HepG2 (cell line): ENCODE data around the gene C14orf93. TPM values are rescaled to one million over a fixed set of nuclear protein-coding genes. Genes with fewer than 3 reads are reported as not detected.

Experiments used
- ARNT ChIP-seq: fragments of 450-650 bp; IDR thresholded peaks from 2 replicates; pipeline ENCODE4 v1.6.1; 2017
- ATF7-NPFF ChIP-seq: sonication (generic); formaldehyde crosslinking; IDR thresholded peaks from 2 replicates; pipeline ENCODE4 v1.8.1; 2023; ENCODE audit warnings: mild to moderate bottlenecking, low read depth, missing genetic modification reagents, moderate library complexity
- DMAP1 ChIP-seq: IDR thresholded peaks from 2 replicates; pipeline ENCODE4 v1.6.1; 2016
- LRRFIP1 ChIP-seq: sonication (generic); formaldehyde crosslinking; conservative IDR thresholded peaks from 2 replicates; pipeline ENCODE4 v1.4.0; 2020; ENCODE audit warnings: missing genetic modification reagents
- MTA1 ChIP-seq: sonication (generic); formaldehyde crosslinking; IDR thresholded peaks from 2 replicates; pipeline ENCODE4 v1.4.0; 2020; ENCODE audit warnings: missing genetic modification reagents, mild to moderate bottlenecking, borderline replicate concordance
- SKIL ChIP-seq: sonication (generic); formaldehyde crosslinking; IDR thresholded peaks from 2 replicates; pipeline ENCODE4 v1.8.0; 2022; ENCODE audit warnings: missing genetic modification reagents, mild to moderate bottlenecking, moderate library complexity, borderline replicate concordance
- SNAPC2 ChIP-seq: sonication (generic); formaldehyde crosslinking; IDR thresholded peaks from 2 replicates; pipeline ENCODE4 v1.8.1; 2022; ENCODE audit warnings: mild to moderate bottlenecking, missing genetic modification reagents
- TCF12 ChIP-seq, 2 experiments: fragments of 450-650 bp in 1 of 2; sonication (generic) in 1 of 2; formaldehyde crosslinking in 1 of 2; IDR thresholded peaks; 2 replicates each; pipeline versions ENCODE4 v1.6.1 to v1.8.0; 2017 to 2022; ENCODE audit warnings: antibody characterized with exemption in 1 of 2, mild to moderate bottlenecking in 1 of 2, missing genetic modification reagents in 1 of 2, moderate library complexity in 1 of 2
- YEATS4 ChIP-seq: sonication (generic); formaldehyde crosslinking; IDR thresholded peaks from 2 replicates; pipeline ENCODE4 v1.4.0; 2020; ENCODE audit warnings: missing genetic modification reagents, borderline replicate concordance
- ZBTB3 ChIP-seq: sonication (generic); formaldehyde crosslinking; IDR thresholded peaks from 2 replicates; pipeline ENCODE4 v1.4.0; 2020; ENCODE audit warnings: low read depth, mild to moderate bottlenecking, moderate library complexity, missing genetic modification reagents, borderline replicate concordance
- ZBTB33 ChIP-seq: sonication (generic); formaldehyde crosslinking; IDR thresholded peaks from 2 replicates; pipeline ENCODE4 v1.4.0; 2020; ENCODE audit warnings: missing genetic modification reagents
- ZFP90 ChIP-seq: sonication (generic); formaldehyde crosslinking; IDR thresholded peaks from 2 replicates; pipeline ENCODE4 v1.8.0; 2022; ENCODE audit warnings: missing genetic modification reagents, mild to moderate bottlenecking, inconsistent platforms, borderline replicate concordance
- ZNF552 ChIP-seq: sonication (generic); formaldehyde crosslinking; IDR thresholded peaks from 2 replicates; pipeline ENCODE4 v1.9.0; 2022; ENCODE audit warnings: missing genetic modification reagents, mild to moderate bottlenecking, borderline replicate concordance
- ZNF605 ChIP-seq: sonication (generic); formaldehyde crosslinking; IDR thresholded peaks from 2 replicates; pipeline ENCODE4 v1.8.0; 2022; ENCODE audit warnings: mild to moderate bottlenecking, missing genetic modification reagents
- ZNF792 ChIP-seq: IDR thresholded peaks from 2 replicates; pipeline ENCODE4 v1.6.1; 2016
- ZNF891 ChIP-seq: sonication (generic); formaldehyde crosslinking; IDR thresholded peaks from 2 replicates; pipeline ENCODE4 v1.5.0; 2020; ENCODE audit warnings: mild to moderate bottlenecking, missing genetic modification reagents
- polyA plus RNA-seq, 8 experiments: library from polyadenylated mRNA; depleted of rRNA in 3 of 8; stranded (reverse) in 7 of 8; unstranded in 1 of 8; fragments of >200 nt; fragmentation: Illumina TruSeq in 4 of 8; extraction: Trizol in 4 of 8; gene quantifications; 2 replicates each; pipeline versions ENCODE4 v1.2.1 to v1.2.3, GENCODE V29; 2011 to 2016; ENCODE audit warnings: low read depth in 4 of 8, missing spikeins in 1 of 8, mixed read lengths in 1 of 8; ENCODE audit not compliant: insufficient read depth in 1 of 8
- total RNA-seq, 5 experiments: library from RNA; depleted of rRNA; stranded (reverse); fragments of >200 nt; fragmentation: Illumina TruSeq; extraction: Trizol; gene quantifications; 2 replicates each; pipeline ENCODE4 v1.2.3, GENCODE V29; 2016; ENCODE audit warnings: low read depth in 1 of 5
- TF ChIP-seq, protein P1 (sequence below): sonication (generic); formaldehyde crosslinking; IDR thresholded peaks from 2 replicates; pipeline ENCODE4 v1.9.0; 2021; ENCODE audit warnings: missing genetic modification reagents, mild to moderate bottlenecking, borderline replicate concordance
- TF ChIP-seq, protein P2 (sequence below): sonication (generic); formaldehyde crosslinking; IDR thresholded peaks from 2 replicates; pipeline ENCODE4 v1.4.0; 2020; ENCODE audit warnings: missing genetic modification reagents

Gene C14orf93
- total and polyA plus RNA-seq, 2 of the 13 experiments (the other 11 are each of a cell fraction or from before 2014, with no cell fraction given) = 11.4 to 22.5 TPM

GRCh38 chr14:22973217-22974032 lies 36.5 kb downstream of the C14orf93 start (continued):
- TF ChIP-seq ATF7-NPFF (CRISPR knock-in tag) = no peak
- TF ChIP-seq ZNF891 (CRISPR knock-in tag) = no peak
- TF ChIP-seq, protein P1, sequence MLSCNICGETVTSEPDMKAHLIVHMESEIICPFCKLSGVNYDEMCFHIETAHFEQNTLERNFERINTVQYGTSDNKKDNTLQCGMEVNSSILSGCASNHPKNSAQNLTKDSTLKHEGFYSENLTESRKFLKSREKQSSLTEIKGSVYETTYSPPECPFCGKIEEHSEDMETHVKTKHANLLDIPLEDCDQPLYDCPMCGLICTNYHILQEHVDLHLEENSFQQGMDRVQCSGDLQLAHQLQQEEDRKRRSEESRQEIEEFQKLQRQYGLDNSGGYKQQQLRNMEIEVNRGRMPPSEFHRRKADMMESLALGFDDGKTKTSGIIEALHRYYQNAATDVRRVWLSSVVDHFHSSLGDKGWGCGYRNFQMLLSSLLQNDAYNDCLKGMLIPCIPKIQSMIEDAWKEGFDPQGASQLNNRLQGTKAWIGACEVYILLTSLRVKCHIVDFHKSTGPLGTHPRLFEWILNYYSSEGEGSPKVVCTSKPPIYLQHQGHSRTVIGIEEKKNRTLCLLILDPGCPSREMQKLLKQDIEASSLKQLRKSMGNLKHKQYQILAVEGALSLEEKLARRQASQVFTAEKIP = no peak
- no peak for TF ChIP-seq MTA1 (CRISPR knock-in tag)
- TF ChIP-seq ZNF792 (CRISPR knock-in tag) = 0 out of 2 replicates have a peak, but pooled peaks have one; percentile 53
- no peak for TF ChIP-seq ARNT
- no peak for TF ChIP-seq ZFP90 (CRISPR knock-in tag)
- TF ChIP-seq LRRFIP1 (CRISPR knock-in tag) = 0 out of 2 replicates have a peak, but pooled peaks have one; percentile 91
- no peak for TF ChIP-seq YEATS4 (CRISPR knock-in tag)
- peak; percentile 36; the same call in 1 of the 2 replicates for TF ChIP-seq DMAP1 (CRISPR knock-in tag)
- no peak for TF ChIP-seq ZBTB3 (CRISPR knock-in tag)
- no peak for TF ChIP-seq SNAPC2 (CRISPR knock-in tag)
- TF ChIP-seq ZNF552 (CRISPR knock-in tag) = no peak
- TF ChIP-seq TCF12 (IDR thresholded peaks at IDR 0.05) = no peak
- no peak for TF ChIP-seq TCF12 (CRISPR knock-in tag; IDR thresholded peaks at IDR 0.05)
- no peak for TF ChIP-seq SKIL (CRISPR knock-in tag)
- TF ChIP-seq ZBTB33 = no peak; the same call in 1 of the 2 replicates
- TF ChIP-seq, protein P2, sequence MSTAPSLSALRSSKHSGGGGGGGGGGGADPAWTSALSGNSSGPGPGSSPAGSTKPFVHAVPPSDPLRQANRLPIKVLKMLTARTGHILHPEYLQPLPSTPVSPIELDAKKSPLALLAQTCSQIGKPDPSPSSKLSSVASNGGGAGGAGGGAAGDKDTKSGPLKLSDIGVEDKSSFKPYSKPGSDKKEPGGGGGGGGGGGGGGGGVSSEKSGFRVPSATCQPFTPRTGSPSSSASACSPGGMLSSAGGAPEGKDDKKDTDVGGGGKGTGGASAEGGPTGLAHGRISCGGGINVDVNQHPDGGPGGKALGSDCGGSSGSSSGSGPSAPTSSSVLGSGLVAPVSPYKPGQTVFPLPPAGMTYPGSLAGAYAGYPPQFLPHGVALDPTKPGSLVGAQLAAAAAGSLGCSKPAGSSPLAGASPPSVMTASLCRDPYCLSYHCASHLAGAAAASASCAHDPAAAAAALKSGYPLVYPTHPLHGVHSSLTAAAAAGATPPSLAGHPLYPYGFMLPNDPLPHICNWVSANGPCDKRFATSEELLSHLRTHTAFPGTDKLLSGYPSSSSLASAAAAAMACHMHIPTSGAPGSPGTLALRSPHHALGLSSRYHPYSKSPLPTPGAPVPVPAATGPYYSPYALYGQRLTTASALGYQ (CRISPR knock-in tag) = no peak
- no peak for TF ChIP-seq ZNF605 (CRISPR knock-in tag)
